Ishikawa (cell line): ENCODE results near the gene VWA8.
A peak's percentile ranks its signal among the peaks of the same experiment; 100 is the strongest.

Experiments used
- CEBPB ChIP-seq: IDR thresholded peaks from 2 replicates; pipeline ENCODE4 v1.6.1; 2012
- CREB1 ChIP-seq: IDR thresholded peaks from 2 replicates; pipeline ENCODE4 v1.6.1; 2012; ENCODE audit warnings: low read depth
- EGR1 ChIP-seq: IDR thresholded peaks from 2 replicates; pipeline ENCODE4 v1.6.1; 2012
- EP300 ChIP-seq: IDR thresholded peaks from 2 replicates; pipeline ENCODE4 v1.6.1; 2012; ENCODE audit warnings: borderline replicate concordance
- FOXM1 ChIP-seq: IDR thresholded peaks from 2 replicates; pipeline ENCODE4 v1.6.1; 2012; ENCODE audit warnings: low read depth, borderline replicate concordance
- MAX ChIP-seq: IDR thresholded peaks from 2 replicates; pipeline ENCODE4 v1.6.1; 2012
- NFIC ChIP-seq: IDR thresholded peaks from 2 replicates; pipeline ENCODE4 v1.6.1; 2012
- RAD21 ChIP-seq: IDR thresholded peaks from 2 replicates; pipeline ENCODE4 v1.6.1; 2012; ENCODE audit warnings: low read depth
- REST ChIP-seq: IDR thresholded peaks from 2 replicates; pipeline ENCODE4 v1.6.1; 2012; ENCODE audit warnings: low read depth, mild to moderate bottlenecking
- TAF1 ChIP-seq: IDR thresholded peaks from 2 replicates; pipeline ENCODE4 v1.6.1; 2012; ENCODE audit warnings: low read depth, mild to moderate bottlenecking
- TCF12 ChIP-seq: IDR thresholded peaks from 2 replicates; pipeline ENCODE4 v1.6.1; 2012; ENCODE audit warnings: low read depth
- TEAD4 ChIP-seq: IDR thresholded peaks from 2 replicates; pipeline ENCODE4 v1.6.1; 2012
- USF1 ChIP-seq: IDR thresholded peaks from 2 replicates; pipeline ENCODE4 v1.6.1; 2012
- YY1 ChIP-seq: IDR thresholded peaks from 2 replicates; pipeline ENCODE4 v1.6.1; 2012; ENCODE audit warnings: low read depth
- ZBTB7A ChIP-seq: IDR thresholded peaks from 2 replicates; pipeline ENCODE4 v1.6.1; 2012; ENCODE audit warnings: low read depth

VWA8 gene

GRCh38 chr13:41563341-41563983 lies 397.4 kb downstream of the VWA8 start:
- TF ChIP-seq REST (no peak), ZBTB7A (no peak), TEAD4 (no peak), EGR1 (no peak), CEBPB (no peak), YY1 (no peak), MAX (no peak), EP300 (no peak), USF1 (no peak), TCF12 (no peak), RAD21 (no peak), FOXM1 (no peak), NFIC (no peak)

GRCh38 chr13:41562541-41563178 lies 398.2 kb downstream of the VWA8 start:
- TF ChIP-seq TCF12 (no peak), CEBPB (no peak), MAX (no peak), FOXM1 (no peak), EGR1 (no peak), TEAD4 (no peak), NFIC (no peak), EP300 (no peak), YY1 (no peak), ZBTB7A (no peak), CREB1 (no peak), USF1 (no peak), REST (no peak), TAF1 (no peak), RAD21 (no peak)

GRCh38 chr13:41562083-41562482 lies 398.8 kb downstream of the VWA8 start:
- TF ChIP-seq NFIC (peak; percentile 47; the same call in 1 of the 2 replicates), CEBPB (no peak), TEAD4 (peak; percentile 58), YY1 (no peak)

- TF ChIP-seq REST (no peak), EGR1 (no peak), CEBPB (no peak), ZBTB7A (no peak), EP300 (no peak)
Observed at GRCh38 chr13:41561170-41561569, 399.7 kb downstream of the VWA8 start.
